SU-DHL-6 (cell line): Measurements from ENCODE around the gene SLCO4A1.

ENCODE experiments used
- H2AFZ ChIP-seq: fragments of 200-600 bp; sonication (generic); 2 replicates; pipeline ENCODE4 v1.6.1; 2014; ENCODE audit warnings: low read depth, mild to moderate bottlenecking, moderate library complexity, mixed read lengths, antibody characterized with exemption, low read length; ENCODE audit not compliant: severe bottlenecking
- H3F3A ChIP-seq: fragments of 200-600 bp; shearing (Covaris generic); 2 replicates; pipeline ENCODE4 v1.6.0; 2016; ENCODE audit warnings: antibody characterized with exemption, mild to moderate bottlenecking; ENCODE audit not compliant: insufficient read depth
- H3K27ac ChIP-seq: fragments of 200-600 bp; sonication (generic); 2 replicates; pipeline ENCODE4 v1.5.1; 2016; ENCODE audit warnings: low read depth, mild to moderate bottlenecking, low read length, moderate library complexity, mixed read lengths
- H3K27me3 ChIP-seq: fragments of 200-600 bp; sonication (generic), shearing (Covaris generic); 2 replicates; pipeline ENCODE4 v1.6.0; 2014; ENCODE audit warnings: mild to moderate bottlenecking, low read length
- H3K36me3 ChIP-seq: fragments of 200-600 bp; sonication (generic); 2 replicates; pipeline ENCODE4 v1.6.1; 2014; ENCODE audit warnings: mild to moderate bottlenecking, low read length, mixed read lengths
- H3K4me2 ChIP-seq: fragments of 300-600, 200-600 bp; shearing (Covaris generic), sonication (generic); 2 replicates; pipeline ENCODE4 v1.6.0; 2014; ENCODE audit warnings: low read length, low read depth, mild to moderate bottlenecking; ENCODE audit not compliant: poor library complexity, severe bottlenecking
- H3K4me3 ChIP-seq: fragments of 200-600 bp; sonication (generic); 2 replicates; pipeline ENCODE4 v1.5.1; 2014; ENCODE audit warnings: antibody characterized with exemption, low read length, mild to moderate bottlenecking, mixed read lengths; ENCODE audit not compliant: insufficient read depth, poor library complexity, severe bottlenecking
- H3K79me2 ChIP-seq: fragments of 200-600 bp; sonication (generic); 2 replicates; pipeline ENCODE4 v1.6.1; 2014; ENCODE audit warnings: mild to moderate bottlenecking, low read length, moderate library complexity; ENCODE audit not compliant: insufficient read depth
- H3K9ac ChIP-seq: fragments of 200-600 bp; sonication (generic); 2 replicates; pipeline ENCODE4 v1.7.0; 2014; ENCODE audit warnings: mild to moderate bottlenecking, low read length
- H3K9me2 ChIP-seq: fragments of 200-600 bp; sonication (generic); replicated peaks from 2 replicates; pipeline ENCODE4 v1.6.1; 2014; ENCODE audit warnings: low read length; ENCODE audit not compliant: insufficient read depth
- H3K9me3 ChIP-seq: fragments of 200-600 bp; sonication (generic); 2 replicates; pipeline ENCODE4 v1.6.1; 2014; ENCODE audit warnings: low read length, mixed read lengths; ENCODE audit not compliant: insufficient read depth
- H4K20me1 ChIP-seq: fragments of 200-600 bp; sonication (generic); 2 replicates; pipeline ENCODE4 v1.6.1; 2014; ENCODE audit warnings: low read depth, mild to moderate bottlenecking, antibody characterized with exemption, low read length, moderate library complexity, mixed read lengths
- EZH2phosphoT487 ChIP-seq: fragments of 200-600 bp; sonication (generic), shearing (Covaris generic); conservative IDR thresholded peaks from 2 replicates; pipeline ENCODE4 v1.6.1; 2018; ENCODE audit warnings: mild to moderate bottlenecking, antibody characterized with exemption, low read length, moderate library complexity, mixed read lengths
- TF ChIP-seq, protein P1 (sequence below): fragments of 200-600 bp; sonication (generic); IDR thresholded peaks from one replicate; pipeline ENCODE4 v1.5.1; 2017; ENCODE audit warnings: antibody characterized with exemption, mild to moderate bottlenecking, low read length, moderate library complexity; ENCODE audit not compliant: insufficient read depth, poor library complexity, severe bottlenecking

SLCO4A1 gene

DNA sequence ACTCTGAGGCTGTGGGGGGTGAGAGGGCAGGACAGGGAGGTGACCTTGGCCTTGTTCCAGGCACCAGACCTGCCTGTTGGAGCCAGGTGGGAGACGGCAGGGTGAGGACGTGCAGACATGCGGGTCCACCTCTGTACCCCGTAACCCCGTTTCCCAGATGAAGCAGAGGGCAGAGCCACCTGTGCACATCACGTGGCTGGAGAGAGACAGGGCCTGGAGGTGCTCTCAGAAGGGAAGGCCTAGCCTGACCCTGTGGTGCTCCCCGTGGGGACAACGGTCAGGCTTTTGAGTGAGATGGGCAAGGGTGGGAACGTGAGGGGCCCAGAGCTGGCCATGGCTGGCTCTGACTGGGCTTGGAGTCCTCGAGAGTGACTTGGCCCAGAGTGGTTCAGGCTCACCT is 72.9 kb downstream of the SLCO4A1 start:
- Histone ChIP-seq H3K36me3 (no peaks in the 10 kb centered on the region), H3K4me3 (no peak overlapping the region), H4K20me1 (no peaks in the 10 kb centered on the region), H3K9me3 (no peaks in the 10 kb centered on the region), H3K27ac (no peak overlapping the region), H3K9ac (no peak overlapping the region), H3K27me3 (no peaks in the 10 kb centered on the region), H3K79me2 (no peaks in the 10 kb centered on the region), H3K4me2 (no peak overlapping the region), H3K9me2 (no peaks in the 10 kb centered on the region), H3F3A (no peaks in the 10 kb centered on the region), H2AFZ (no peak overlapping the region)
- TF ChIP-seq, protein P1, sequence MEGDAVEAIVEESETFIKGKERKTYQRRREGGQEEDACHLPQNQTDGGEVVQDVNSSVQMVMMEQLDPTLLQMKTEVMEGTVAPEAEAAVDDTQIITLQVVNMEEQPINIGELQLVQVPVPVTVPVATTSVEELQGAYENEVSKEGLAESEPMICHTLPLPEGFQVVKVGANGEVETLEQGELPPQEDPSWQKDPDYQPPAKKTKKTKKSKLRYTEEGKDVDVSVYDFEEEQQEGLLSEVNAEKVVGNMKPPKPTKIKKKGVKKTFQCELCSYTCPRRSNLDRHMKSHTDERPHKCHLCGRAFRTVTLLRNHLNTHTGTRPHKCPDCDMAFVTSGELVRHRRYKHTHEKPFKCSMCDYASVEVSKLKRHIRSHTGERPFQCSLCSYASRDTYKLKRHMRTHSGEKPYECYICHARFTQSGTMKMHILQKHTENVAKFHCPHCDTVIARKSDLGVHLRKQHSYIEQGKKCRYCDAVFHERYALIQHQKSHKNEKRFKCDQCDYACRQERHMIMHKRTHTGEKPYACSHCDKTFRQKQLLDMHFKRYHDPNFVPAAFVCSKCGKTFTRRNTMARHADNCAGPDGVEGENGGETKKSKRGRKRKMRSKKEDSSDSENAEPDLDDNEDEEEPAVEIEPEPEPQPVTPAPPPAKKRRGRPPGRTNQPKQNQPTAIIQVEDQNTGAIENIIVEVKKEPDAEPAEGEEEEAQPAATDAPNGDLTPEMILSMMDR, result no peak
- no peak for TF ChIP-seq EZH2phosphoT487

DNA sequence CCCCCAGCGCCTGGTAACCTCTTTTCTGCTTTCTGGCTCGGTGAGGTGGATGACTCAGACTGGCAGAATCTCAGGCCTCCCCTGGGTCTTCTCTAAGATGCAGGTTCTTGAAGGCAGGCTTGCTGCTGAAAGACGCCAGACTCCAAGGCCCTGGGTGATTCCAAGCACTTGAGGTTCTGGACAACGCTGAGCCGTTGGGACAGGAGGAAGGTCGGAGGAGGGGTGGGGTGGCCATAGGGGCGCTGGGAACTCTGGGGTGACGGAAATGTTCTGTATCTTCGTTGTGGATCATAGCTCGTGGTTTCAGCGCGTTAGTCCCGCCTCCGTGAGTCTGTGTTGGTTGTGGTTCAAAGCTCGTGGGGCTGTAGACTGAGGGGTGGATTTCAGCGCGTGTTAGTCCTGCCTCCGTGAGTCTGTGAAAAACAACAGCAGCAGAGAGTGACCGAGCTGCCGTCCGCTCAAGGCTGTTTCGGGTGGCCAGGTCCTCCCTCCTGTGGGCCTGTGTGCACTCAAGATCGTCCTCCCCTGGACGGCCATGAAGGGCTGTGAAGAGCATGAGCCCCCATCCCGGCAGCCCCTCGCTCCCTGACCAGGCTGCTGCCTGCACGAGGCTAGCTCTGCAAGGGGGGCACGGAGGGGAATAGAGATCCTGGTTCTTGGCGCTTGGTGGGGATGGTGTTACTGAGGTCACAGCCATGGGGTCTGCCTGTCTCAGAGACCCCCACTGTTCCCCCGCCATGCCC is 74.1 kb downstream of the SLCO4A1 start:
- H3K36me3 ChIP-seq, result no peaks in the 10 kb centered on the region; the same call in 1 of the 2 replicates
- H2AFZ ChIP-seq, result no peak overlapping the region
- H3K27me3 ChIP-seq, result no peaks in the 10 kb centered on the region
- H4K20me1 ChIP-seq, result no peaks in the 10 kb centered on the region
- no peaks in the 10 kb centered on the region for H3K79me2 ChIP-seq
- no peaks in the 10 kb centered on the region for H3F3A ChIP-seq
- no peaks in the 10 kb centered on the region for H3K9me2 ChIP-seq
- TF ChIP-seq, protein P1, result no peak
- TF ChIP-seq EZH2phosphoT487, result no peak
- peaks cover 11% of the 10 kb centered on the region; the same call in 1 of the 2 replicates for H3K9me3 ChIP-seq
- no peak overlapping the region for H3K27ac ChIP-seq
- no peak overlapping the region for H3K4me3 ChIP-seq
- H3K9ac ChIP-seq, result no peak overlapping the region
- H3K4me2 ChIP-seq, result no peak overlapping the region

- Histone ChIP-seq H3K4me2 (no peak overlapping the region), H3K9me3 (peaks cover 12% of the 10 kb centered on the region; the same call in 1 of the 2 replicates), H3K79me2 (no peaks in the 10 kb centered on the region), H3K27me3 (no peaks in the 10 kb centered on the region), H3K9me2 (no peaks in the 10 kb centered on the region), H3K9ac (no peak overlapping the region), H4K20me1 (no peaks in the 10 kb centered on the region), H3K4me3 (no peak overlapping the region), H3F3A (no peaks in the 10 kb centered on the region), H3K27ac (no peak overlapping the region), H3K36me3 (no peaks in the 10 kb centered on the region; the same call in 1 of the 2 replicates), H2AFZ (no peak overlapping the region)
- TF ChIP-seq, protein P1, result no peak
- TF ChIP-seq EZH2phosphoT487, result no peak
These were observed 74.6 kb downstream of the SLCO4A1 start for GRCh38 chr20:62716941-62717310.
